Embryonic facial prominence (tissue), 1 donor: ENCODE results near the gene ACP2.

Source experiments
- DNase-seq: peaks from one replicate; pipeline ENCODE4 v3.0.0-alpha.2; 2016; ENCODE audit errors: extremely low spot score

The ACP2 gene, protein sequence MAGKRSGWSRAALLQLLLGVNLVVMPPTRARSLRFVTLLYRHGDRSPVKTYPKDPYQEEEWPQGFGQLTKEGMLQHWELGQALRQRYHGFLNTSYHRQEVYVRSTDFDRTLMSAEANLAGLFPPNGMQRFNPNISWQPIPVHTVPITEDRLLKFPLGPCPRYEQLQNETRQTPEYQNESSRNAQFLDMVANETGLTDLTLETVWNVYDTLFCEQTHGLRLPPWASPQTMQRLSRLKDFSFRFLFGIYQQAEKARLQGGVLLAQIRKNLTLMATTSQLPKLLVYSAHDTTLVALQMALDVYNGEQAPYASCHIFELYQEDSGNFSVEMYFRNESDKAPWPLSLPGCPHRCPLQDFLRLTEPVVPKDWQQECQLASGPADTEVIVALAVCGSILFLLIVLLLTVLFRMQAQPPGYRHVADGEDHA

DNA sequence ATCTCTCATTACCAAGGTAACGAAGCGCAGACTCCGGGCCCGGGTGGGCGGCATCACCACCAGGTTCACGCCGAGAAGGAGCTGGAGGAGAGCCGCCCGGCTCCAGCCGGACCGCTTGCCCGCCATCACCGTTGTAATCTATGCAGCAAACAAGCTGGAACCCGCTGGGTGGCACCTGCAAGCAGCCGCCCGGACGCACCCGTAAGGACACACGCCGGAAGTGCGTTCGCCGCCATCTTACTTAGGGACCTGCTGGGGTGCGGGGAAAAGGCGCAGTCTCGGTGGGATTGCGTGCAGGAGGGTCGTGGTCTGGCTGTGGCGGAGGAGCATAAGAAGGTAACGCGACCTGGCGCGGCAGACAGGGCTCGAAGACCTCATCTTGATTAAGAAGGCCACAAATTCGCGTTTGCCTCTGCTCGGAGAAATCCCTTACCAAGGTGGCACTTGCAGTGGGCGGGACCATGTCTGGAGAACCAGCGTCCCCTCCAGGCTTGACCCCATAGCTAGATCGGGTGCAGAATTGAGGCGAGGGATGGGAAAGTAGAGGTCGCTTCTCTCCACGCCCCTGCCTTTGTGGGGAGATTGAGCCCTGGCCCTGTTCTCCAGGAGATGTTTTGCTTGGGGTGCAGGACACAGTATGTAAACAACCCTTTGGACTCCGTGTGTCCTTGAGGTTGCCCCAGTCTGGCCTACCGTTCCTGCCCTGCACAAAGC is at the start of gene ACP2:
Gene ACP2 (minus strand): TSS at position 151 of the 714 bp plus-strand sequence. CDS start 25 bp downstream, at position 126.
- peak; percentile 87 for DNase-seq

DNA sequence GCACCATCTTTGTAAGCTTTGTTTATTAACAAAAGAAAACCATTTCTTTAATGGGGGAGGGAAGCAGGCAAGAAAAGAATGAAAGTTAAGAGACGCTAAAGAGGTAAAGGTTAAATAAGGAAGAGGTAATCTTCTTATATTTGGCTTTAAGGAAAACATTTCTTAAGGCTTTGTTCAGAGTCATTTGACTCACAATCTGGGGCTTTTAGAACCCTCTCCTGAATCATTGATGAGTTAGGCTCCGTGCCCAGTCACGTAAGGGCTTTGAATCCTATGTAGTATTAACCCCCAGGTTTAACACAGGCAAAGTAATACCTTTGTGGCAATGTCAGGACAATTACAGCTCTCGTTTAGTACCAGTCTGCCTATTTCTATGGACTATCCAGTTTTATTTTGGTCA is 47.4 kb upstream of the ACP2 start:
- DNase-seq: no peak

DNA sequence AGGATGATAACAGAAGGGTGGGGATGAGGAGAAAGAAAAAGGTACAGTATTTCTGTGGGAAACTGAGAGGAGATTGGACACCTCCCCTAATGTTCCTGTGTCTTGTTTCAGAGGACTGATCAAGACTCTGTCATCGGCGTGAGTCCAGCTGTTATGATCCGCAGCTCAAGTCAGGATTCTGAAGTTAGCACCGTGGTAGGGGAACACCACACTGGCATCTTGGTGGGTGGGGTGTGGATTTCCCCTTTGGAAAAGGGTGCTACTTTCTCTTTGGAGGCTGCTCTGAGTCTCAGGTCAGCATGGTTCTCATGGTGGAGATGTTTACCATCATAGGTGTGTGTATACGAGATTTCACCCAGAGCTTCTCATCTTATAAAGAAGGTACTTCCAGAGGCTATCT is 46.8 kb upstream of the ACP2 start:
- DNase-seq: no peak

DNA sequence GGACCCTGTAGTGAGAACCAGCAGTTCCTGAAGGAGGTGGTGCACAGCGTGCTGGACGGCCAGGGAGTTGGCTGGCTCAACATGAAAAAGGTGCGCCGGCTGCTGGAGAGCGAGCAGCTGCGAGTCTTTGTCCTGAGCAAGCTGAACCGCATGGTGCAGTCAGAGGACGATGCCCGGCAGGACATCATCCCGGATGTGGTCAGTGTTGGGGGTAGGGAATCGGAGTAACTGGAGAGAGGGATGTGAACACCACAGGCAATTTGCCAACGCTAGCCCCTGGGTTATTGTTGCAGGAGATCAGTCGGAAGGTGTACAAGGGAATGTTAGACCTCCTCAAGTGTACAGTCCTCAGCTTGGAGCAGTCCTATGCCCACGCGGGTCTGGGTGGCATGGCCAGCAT is 41.2 kb upstream of the ACP2 start:
- no peak for DNase-seq

DNA sequence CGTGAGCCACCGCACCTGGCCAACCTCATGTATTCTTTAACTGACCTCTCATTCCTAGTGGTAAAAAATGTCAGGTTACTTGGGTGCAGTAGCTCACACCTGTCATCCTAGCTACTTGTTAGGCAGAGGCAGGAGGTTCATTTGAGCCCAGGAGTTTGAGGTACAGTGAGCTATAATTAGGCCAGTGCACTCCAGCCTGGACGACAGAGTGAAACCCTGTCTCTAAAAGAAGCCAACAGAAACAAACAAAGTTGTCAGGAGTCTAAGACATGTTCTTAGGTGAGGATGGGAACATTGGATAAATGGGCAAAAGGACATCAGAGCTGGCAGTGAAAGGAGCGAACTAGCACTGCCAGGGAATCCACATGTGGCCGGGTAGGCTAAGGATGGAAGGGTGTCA is 39.5 kb upstream of the ACP2 start:
- no peak for DNase-seq

DNA sequence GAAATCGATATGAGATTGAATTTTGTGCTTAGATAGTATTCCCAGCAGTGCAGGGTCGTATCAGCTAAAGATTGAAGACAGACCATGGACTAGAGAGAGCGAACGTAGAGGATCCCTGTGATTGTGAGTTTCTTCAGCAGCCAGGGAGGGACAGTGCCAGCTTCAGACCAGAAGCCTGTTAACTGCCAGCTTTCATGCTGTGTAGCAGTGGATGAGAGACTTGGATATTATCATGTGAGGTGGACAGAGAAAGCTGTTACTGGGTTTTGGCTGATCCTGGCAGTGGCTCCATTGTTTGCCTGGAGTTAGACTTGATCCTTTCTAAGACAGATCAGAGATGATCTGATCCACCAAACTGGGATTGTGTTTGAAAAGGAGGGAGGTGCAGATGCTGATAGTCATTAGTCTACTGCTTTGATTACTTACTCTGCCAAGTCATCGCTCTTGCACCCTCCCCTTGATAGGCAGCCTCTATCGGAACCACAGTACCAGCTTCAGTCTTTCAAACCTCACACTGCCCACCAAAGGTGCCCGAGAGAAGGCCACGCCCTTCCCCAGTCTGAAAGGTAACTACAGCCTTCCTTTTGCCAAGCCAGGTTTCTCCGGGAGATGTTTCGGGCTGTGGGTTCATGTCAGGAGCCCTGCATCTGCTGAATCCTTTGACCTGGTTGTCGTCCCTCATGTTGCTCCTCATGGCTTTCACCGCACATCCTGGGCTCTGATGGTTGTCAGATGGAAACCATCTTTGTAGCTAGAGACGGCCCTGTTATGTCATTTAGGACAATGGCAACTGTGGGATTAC is 37.6 kb upstream of the ACP2 start:
- DNase-seq: no peak

DNA sequence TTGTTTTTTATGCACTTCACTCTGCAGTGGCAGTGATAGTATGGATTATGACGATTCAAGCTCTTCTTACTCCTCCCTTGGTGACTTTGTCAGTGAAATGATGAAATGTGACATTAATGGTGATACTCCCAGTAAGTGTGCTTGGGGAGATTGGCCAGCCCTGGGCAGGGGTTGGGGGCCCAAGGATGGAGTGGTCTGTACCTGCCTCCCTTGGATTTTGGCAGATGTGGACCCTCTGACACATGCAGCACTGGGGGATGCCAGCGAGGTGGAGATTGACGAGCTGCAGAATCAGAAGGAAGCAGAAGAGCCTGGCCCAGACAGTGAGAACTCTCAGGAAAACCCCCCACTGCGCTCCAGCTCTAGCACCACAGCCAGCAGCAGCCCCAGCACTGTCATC is 35.5 kb upstream of the ACP2 start:
- no peak for DNase-seq

DNA sequence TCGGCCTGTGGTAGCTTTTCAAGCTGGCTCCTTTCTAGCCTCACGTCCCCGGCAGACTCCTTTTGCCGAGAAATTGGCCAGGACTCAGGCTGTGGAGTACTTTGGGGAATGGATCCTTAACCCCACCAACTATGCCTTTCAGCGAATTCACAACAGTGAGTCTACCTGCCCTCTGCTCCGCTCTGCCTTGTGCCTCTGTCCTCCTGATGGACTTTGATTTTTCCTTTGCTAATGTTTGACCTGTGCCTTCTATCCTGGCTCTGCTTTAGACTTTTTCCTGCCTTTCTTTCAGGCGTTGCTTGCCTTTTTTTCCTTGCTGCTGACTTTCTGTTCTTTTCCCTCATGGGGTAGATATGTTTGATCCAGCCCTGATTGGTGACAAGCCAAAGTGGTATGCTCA is 33.8 kb upstream of the ACP2 start:
- no peak for DNase-seq

DNA sequence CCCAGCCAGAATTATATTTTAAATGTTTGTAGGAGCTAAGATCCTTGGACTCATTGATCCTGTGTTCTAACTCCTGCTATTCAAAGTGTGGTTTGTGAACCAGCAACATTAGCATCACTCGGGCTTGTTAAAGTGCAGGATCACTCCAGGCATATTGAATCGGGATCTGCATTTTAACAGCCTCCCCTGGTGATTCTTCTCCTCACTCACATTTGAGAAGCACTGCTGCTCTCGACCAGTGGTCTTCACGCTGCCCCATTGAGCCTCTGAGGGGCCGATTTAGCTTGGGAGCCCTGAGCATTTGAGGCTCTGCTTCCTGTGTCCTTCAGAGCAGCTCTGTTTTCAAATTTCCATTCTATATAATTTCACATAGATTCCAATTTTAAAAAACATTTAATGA is 32.2 kb upstream of the ACP2 start:
- no peak for DNase-seq

DNA sequence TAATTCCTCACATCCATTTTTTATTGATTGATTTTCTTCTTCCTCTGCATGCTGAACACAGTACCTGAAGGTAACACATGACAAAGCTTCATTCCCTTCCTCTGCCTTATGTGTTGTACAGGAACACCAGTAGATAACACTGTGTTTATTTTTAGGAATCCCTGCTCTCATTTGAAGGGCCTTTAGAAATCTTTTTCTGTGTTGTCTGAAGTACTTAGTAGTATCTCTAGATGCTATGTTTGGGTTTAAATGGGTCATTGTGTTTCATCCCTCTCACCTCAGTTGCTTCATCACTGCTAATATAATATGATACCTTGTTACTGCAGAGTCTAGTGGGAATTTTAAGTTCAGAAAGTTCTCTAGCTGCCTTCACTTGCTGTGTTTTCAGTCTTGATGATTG is 31.5 kb upstream of the ACP2 start:
- no peak for DNase-seq

DNA sequence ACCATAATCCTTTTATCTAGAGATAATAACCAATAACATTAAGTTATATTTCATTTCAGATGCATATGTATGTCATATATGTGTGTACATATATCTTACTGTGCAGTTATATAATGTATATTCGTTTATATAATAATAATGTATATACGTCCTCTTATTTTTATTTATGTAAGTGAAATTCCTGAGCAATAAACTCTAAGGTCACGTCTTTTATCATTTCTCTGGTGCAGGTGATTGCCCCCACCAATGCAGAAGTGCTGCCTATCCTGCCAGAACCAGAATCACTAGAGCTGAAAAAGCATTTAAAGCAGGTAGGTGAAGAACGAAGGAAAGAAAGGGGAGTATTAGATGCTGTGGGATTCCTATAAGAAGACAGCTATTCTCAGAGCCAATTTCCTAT is 30.2 kb upstream of the ACP2 start:
- no peak for DNase-seq

DNA sequence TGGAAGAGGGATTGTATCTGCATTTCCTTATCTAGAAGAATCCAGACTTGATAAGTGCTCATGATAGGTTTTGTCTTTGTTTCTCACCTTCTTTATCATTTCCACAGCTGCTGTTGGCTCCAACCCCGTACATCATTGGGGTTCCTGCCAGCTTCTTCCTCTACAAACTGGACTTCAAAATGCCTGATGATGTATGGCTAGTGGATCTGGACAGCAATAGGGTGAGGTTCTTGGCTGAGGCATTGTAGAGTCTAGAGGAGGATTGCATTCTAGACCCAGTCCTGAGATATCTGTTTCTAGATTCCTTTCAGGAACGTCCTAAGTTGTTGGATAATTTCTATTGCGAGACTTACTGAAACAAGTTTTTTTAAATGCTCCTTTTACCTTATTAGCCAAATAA is 29.4 kb upstream of the ACP2 start:
- DNase-seq: no peak

DNA sequence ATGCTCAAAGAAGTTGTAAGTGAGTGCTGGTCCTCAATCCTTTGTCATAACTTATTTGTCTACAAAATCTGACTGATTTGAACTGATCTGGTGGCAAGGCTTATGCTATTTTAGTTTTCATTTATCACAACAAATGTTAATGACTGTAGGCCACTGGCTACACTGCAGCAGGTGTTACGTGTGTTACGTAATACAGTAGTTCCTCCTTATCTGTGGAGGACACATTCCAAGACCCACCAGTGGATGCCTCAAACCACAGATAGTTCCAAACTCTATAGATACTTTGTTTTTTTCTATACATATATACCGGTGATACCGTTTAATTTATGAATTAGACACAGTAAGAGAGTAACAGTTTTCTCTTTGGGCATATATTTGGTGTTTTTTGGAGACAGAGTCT is 28.3 kb upstream of the ACP2 start:
- DNase-seq: no peak

DNA sequence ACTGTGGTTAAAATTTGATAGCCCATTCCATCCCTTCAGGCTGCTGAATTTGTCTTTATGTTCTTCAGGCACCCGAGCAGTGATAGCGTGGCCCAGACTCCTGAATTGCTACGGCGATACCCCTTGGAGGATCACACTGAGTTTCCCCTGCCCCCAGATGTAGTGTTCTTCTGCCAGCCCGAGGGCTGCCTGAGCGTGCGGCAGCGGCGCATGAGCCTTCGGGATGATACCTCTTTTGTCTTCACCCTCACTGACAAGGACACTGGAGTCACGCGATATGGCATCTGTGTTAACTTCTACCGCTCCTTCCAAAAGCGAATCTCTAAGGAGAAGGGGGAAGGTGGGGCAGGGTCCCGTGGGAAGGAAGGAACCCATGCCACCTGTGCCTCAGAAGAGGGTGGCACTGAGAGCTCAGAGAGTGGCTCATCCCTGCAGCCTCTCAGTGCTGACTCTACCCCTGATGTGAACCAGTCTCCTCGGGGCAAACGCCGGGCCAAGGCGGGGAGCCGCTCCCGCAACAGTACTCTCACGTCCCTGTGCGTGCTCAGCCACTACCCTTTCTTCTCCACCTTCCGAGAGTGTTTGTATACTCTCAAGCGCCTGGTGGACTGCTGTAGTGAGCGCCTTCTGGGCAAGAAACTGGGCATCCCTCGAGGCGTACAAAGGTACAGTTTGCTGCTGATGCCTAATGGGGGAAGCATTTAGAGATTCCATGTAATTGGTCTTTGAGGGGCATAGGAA is 26.1 kb upstream of the ACP2 start:
- DNase-seq: no peak

DNA sequence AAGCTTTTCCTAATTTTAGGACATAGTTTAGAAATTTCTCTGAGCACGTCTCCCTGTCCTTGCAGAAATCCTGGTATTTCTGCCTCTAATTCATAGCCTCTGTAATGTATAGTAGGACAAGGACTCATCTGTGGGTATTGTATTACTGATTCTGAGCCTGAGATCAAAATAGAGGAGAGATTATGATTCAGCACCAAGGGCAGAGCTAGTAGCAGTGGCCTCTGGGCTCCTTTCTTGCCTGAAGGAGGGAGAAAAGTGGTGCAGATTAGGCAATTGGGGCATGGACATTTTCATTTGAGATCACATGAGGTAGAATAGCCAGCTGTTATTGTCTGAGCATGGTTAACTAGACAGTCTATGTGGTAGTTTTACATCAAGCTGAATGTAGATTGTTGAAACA is 24.1 kb upstream of the ACP2 start:
- DNase-seq: no peak

DNA sequence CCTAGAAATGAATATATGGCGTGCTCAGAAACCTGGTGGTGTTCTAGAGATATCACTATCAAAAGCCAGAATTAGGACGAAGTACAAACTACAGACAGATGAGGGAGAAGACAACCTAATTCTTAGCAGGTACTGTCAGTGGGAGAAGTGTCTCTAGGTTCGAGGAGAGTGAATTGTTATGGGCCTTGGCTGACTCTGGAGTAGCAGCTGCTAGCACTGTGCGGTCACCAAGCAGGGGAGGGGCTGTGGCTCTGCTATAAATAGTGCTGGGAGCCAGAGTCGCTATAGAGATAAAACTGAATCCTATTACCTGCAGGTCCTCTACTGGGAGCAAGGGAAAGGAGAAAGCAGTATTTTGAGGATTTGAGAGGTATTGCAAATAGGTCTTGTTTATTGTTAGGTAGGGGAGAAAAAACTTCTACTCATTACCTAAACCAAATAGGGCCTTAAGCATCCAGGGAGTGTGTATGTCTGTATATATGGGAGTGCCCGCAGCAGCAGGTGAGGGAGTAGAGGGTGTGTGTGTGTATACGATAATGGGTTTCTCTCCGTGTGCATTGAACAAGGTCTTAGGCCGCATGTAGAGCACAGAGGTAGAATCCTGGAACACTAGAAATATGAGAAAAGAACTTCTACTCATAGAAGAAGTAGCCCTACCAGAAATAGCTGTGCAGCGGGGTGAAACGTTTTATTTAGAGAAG is 23.5 kb upstream of the ACP2 start:
- no peak for DNase-seq

DNA sequence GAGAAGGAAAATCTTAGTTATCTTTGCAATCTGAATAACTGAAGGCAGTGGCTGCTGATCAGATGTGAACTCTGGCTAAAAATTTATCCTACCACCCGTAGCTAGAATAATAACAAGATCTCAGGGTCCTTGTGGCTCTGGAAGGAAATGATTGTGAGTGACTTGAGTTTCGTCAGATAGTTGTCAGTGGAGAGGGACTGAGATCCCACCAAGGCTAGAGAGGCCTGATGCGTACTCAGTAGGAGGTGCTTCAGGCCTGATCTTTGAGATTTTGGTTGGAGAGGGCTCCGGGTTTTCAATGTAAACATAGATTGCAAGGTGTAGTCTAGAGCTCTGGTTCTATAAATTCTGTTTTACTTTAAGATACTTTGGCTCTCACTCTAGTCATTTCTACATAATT is 22.7 kb upstream of the ACP2 start:
- no peak for DNase-seq

DNA sequence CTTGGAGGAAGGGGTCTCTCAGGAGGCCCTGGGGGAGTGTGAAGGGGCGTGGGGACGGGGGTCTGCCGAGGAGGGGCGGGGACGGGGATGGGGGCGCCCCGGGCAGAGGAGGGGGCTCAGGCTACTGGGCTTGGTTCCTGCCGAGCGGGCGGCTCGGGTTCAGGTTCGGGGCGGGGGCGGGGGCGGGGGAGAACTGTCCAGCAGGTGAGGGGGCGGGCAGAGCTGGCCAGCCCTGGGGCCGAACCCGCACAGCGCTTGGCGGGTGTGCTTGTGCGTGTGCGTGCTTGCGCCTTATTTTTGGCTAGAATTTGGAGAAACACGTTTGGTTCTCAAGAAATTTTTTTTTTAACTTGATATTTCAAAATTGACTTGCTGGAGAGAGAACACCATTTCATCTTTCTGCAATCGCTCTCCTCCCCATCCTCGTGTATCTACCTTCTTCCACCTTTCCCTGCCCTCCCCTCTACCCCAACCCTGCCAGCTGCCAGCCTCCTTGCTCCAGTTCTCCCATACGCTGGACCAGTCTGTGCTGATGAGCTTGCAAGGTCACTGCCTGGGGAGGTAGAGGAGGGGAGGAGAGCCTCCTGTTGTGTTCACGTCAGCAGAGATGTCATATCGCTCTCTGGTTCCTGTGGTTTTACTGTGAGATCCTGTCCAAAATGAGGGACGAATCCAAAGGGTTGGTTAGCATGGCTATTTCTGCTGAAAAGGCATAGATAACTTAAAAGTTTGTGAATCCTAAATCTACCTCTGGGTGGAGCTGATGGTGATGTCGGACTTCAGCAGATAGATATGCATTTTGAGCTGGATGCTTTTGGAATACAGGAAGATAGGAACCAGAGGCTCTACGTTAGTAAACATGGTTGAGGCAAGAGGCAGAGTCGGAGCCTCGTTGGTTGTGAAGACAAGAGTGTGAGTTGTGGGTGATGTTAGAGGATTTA is 22.0 kb upstream of the ACP2 start:
- no peak for DNase-seq

DNA sequence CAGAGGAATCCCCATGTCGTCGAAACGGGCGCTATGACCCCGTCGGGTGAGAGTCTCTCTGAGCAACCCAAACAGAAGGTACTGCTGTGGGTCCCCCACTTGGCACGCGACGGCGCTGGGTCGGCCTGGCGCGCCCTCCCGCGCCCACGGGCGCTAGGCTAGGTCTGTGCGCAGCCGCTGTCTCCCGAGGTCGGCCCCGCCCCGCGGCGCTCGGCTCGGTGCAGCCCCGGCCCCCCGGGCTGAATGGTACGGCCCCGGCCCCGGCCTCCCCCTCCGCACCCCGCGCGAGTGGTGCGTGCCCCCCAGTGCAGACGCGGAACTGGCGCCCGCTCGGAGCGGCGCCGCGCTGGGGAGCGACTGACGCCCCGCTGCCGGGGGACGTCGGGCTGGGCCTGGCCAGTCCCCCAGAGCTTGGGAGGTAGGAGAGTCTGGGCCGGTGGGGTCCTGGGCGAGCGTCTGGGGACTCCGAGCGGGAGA is 21.3 kb upstream of the ACP2 start, which contains the start of gene MADD:
Gene MADD (plus strand): TSS at position 305 of the 477 bp plus-strand sequence.
- no peak for DNase-seq
